Measurements from ENCODE around the gene SRRM1.

GRCh38 chr1:24641646-24642151 is 1.4 kb upstream of the SRRM1 start:
- no peak for TF ChIP-seq CTCF (IDR thresholded peaks at IDR 0.05)
- no peak for TF ChIP-seq POLR2A (IDR thresholded peaks at IDR 0.05)
- TF ChIP-seq POLR2AphosphoS5 (IDR thresholded peaks at IDR 0.05) = no peak
- TF ChIP-seq EP300 (IDR thresholded peaks at IDR 0.05) = no peak

Data from upper lobe of left lung (tissue), 4 donors.